Measurements from ENCODE around the gene INTS3.
"Not testable (repeated sequence)": the region's sequence is repeated elsewhere in the genome, so short reads cannot be mapped to it uniquely, and the experiment has no call there.

INTS3 gene

DNA sequence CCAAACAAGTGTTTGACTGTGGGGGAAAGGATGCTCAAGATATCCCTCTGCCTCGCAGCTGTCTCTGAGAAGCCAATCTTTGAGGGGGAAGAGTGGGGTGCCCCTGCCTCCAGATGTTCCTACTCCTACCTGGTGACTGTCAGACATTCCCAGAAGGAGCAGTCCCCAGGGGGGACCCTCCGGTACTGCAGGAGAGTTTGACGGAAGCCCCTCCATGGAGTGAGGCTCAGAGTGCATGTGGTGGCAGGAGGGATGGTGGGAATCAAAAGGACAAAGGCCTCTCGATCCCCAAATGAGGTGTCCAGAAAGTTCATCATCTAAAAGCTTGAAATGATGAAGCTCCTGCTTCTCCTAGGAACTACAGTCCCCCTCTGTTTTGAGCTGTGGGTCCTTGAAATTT, 52.7 kb downstream of the INTS3 start:
- TF ChIP-seq CTCF (conservative IDR thresholded peaks at IDR 0.05; ENCODE audit: low read depth, low read length) = no peak
- no peak overlapping the region for H3K4me3 ChIP-seq (ENCODE audit: low read length)
- DNase-seq (ENCODE audit: low read depth) = no peak

GRCh38 chr1:153782648-153783047, 54.8 kb downstream of the INTS3 start:
- not testable (repeated sequence) for DNase-seq (ENCODE audit: low read depth); H3K4me3 ChIP-seq (ENCODE audit: low read length)

DNA sequence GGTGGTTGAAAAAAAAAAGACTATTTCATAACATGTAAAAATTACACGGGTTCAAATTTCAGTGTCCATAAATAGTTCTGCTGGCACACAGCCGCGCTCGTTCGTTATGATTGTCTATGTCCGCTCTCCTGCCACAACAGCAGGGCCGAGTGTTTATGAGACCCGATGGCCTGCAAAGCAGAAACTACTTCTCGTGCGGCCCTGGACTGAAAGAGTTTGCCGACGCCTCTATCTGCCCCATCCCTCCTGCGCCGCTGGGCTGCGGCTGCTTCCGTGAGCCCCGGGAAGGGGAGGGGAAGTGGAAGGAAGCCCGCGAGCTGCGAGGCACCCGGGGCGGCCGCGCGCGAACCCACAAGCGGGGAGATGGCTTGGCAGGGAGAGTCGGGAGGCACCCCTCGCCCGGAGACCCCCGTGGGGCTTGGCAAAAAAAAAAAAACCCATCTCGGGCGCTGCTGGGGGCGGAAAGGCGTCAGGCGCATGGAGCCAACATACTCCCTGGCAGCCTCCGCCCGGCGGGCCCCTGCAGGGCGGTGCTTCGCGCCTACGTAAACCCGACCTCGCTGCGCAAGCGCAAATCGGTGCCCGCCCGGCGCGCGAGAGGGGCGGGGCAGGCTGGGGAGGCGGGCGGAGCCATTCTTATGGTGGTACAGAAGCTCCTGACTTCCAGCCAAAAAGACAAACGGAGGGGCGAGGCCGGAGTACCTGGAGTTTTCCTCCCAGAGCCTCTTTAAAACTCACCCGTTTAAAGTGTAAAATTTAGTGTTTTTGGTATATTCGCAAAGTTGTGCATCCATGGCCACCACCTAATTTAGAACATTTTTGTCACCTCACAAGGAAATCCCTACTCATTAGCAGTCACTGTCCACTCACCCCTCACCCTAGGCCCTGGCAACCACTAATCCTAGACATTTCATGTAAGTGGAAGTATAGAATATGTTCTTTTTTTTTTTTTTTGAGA, 55.7 kb downstream of the INTS3 start:
- TF ChIP-seq CTCF (conservative IDR thresholded peaks at IDR 0.05; ENCODE audit: low read depth, low read length) = no peak
- H3K4me3 ChIP-seq (ENCODE audit: low read length) = peak overlapping the region; percentile 69
- peak; percentile 60 for DNase-seq (ENCODE audit: low read depth)

DNA sequence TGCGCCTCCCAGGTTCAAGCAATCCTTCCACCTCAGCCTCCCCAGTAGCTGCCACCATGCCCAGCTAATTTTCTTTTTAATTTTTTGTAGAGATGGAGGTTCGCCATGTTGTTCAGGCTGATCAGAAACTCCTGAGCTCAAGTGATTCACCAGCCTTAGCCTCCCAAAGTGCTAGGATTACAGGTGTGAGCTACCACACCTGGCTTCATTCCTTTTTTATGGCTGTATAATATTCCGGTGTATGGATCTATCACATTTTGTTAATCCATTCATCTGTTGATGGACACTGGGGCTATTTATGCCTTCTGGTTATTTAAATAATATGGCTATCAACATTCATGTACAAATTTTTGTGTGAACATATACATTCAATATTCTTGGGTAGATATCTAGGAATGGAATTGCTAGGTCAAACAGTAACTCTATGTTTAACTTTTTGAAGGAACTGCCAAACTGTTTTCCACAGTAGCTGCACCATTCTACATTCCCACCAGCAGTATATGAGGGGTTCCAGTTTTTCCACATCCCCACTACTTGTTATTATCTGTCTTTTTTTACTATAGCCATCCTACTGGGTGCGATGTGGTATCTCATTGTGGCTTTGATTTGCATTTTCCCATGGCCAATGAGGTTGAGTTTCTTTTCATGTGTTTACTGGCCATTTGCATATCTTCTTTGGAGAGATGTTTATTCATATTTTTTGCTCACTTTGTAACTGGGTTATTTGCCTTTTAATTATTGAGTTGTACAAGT, 58.4 kb downstream of the INTS3 start:
- no peak overlapping the region for H3K4me3 ChIP-seq (ENCODE audit: low read length)
- no peak for DNase-seq (ENCODE audit: low read depth)
- TF ChIP-seq CTCF (conservative IDR thresholded peaks at IDR 0.05; ENCODE audit: low read depth, low read length) = no peak

- H3K4me3 ChIP-seq (ENCODE audit: low read length) = no peak overlapping the region
- TF ChIP-seq CTCF (conservative IDR thresholded peaks at IDR 0.05; ENCODE audit: low read depth, low read length) = no peak
- no peak for DNase-seq (ENCODE audit: low read depth)
These were observed 61.7 kb downstream of the INTS3 start for GRCh38 chr1:153789478-153790034.

DNA sequence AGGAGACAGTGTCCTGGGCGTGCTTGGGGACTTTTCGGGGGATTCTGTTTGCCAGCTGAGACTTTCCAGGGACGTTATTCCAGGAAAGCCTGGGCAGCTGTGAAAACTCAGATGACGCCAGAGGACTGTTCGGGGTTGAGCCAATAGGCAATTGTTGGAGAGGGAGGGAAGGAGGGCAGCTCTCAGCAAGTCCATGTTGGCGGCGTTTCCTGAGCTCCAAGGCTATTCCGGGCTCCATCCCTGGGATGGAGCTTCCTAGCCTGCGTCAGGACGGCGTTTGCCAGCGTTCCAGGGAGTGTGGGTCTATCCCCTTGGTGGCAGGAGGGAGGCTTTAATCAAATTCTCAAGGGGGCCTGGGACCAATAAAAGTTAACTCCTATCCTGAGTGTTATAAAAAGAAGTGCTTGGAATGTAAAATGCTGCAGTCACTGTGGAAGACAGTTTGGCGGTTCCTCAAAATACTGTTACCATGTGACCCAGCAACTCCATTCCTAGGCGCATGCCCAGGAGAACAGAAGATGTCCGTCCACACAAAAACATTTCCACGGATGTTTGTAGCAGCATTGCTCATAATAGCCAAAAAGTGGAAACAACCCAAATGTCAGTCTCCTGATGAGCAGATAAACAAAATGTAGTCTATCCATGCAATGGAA, 62.6 kb downstream of the INTS3 start:
- H3K4me3 ChIP-seq (ENCODE audit: low read length) = no peak overlapping the region
- no peak for TF ChIP-seq CTCF (conservative IDR thresholded peaks at IDR 0.05; ENCODE audit: low read depth, low read length)
- DNase-seq (ENCODE audit: low read depth) = no peak

All from retinal pigment epithelial cell (primary cell).